HEK293 (cell line): Measurements from ENCODE around the gene CLGN.

Experiments
- HOXA7 ChIP-seq: sonication (generic); formaldehyde crosslinking; IDR thresholded peaks from 2 replicates; pipeline ENCODE4 v1.8.1; 2022; ENCODE audit warnings: missing genetic modification reagents, borderline replicate concordance
- ZNF121 ChIP-seq: fragments of 450-650 bp; formaldehyde crosslinking; IDR thresholded peaks from 2 replicates; pipeline ENCODE4 v1.5.1; 2016; ENCODE audit warnings: missing biosample characterization, missing genetic modification characterization

- TF ChIP-seq HOXA7 (CRISPR knock-in tag) (no peak), ZNF121 (no peak)
Measured at GRCh38 chr4:140395668-140396067, 31.8 kb downstream of the CLGN start.
